DOHH2 (cell line): ENCODE data around the gene FIGNL2.
"Not testable (repeated sequence)": the region's sequence is repeated elsewhere in the genome, so short reads cannot be mapped to it uniquely, and the experiment has no call there.

Experiments used
- CTCF ChIP-seq: fragments of 200-600 bp; sonication (generic); IDR thresholded peaks from one replicate; pipeline ENCODE4 v1.5.1; 2014; ENCODE audit warnings: antibody characterized with exemption, mild to moderate bottlenecking, low read depth, low read length; ENCODE audit not compliant: poor library complexity, severe bottlenecking
- EZH2phosphoT487 ChIP-seq: fragments of 200-600 bp; sonication (generic); IDR thresholded peaks from 2 replicates; pipeline ENCODE4 v1.6.1; 2017; ENCODE audit warnings: borderline replicate concordance, mild to moderate bottlenecking, antibody characterized with exemption, low read length, moderate library complexity, mixed read lengths

DNA sequence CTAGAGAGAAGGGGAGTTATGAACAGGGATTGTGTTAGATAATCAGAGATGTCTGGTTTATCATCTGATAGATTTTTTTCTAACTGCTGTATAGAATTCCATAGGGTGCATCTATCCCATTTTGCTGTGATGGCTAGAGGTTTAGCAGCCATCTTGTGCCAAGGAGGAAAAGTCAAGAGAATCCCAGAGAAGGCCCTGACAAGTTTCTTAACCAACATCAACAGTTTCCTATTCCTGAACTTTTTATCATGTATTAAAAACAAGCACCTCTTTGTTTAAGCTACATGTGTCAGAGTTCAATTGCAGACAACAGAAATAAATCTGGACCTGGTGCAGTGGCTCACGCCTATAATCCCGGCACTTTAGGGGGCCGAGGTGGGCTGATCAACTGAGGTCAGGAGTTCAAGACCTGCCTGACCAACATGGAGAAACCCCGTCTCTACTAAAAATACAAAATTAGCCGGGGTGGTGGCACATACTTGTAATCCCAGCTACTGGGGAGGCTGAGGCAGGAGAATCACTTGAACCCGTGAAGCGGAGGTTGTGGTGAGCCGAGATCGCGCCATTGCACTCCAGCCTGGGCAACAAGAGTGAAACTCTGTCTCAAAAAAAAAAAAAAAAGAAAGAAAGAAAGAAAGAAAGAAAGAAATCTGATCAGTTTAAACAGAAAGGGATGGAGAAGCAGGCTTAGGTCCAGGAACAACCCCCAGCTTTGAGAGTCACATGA, 36.9 kb upstream of the FIGNL2 start:
- TF ChIP-seq EZH2phosphoT487, CTCF: not testable (repeated sequence)
